ENCODE results near the gene SYNE1. TPM values are rescaled to one million over a fixed set of nuclear protein-coding genes. Genes with fewer than 3 reads are reported as not detected.

SYNE1 gene
- total RNA-seq, 4 donors from 2014 or later, result 111 to 156 (median 124) TPM

DNA sequence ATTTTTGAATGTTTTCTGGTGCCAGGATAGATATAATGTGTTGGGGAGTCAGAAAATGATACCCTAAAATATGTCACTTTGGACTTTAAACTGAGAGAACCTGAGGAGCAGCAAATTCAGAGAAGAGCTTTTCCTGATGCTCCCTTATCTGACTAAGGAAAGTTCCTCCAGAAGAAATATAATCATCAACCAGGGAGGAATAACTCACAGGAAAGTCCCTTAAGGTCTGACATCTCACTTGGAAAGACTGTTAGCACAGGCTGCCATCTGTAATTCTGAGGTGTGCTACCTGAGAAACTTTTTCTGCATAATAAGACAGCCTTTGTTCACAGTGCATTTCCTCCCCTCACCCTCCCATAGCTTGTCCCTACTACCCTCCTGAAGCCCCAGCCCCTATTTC lies 218.6 kb downstream of the SYNE1 start:
- intact Hi-C loops (cut with DNase I; ENCODE audit: low total_unique reads), result no loop called here
- TF ChIP-seq, protein P1, sequence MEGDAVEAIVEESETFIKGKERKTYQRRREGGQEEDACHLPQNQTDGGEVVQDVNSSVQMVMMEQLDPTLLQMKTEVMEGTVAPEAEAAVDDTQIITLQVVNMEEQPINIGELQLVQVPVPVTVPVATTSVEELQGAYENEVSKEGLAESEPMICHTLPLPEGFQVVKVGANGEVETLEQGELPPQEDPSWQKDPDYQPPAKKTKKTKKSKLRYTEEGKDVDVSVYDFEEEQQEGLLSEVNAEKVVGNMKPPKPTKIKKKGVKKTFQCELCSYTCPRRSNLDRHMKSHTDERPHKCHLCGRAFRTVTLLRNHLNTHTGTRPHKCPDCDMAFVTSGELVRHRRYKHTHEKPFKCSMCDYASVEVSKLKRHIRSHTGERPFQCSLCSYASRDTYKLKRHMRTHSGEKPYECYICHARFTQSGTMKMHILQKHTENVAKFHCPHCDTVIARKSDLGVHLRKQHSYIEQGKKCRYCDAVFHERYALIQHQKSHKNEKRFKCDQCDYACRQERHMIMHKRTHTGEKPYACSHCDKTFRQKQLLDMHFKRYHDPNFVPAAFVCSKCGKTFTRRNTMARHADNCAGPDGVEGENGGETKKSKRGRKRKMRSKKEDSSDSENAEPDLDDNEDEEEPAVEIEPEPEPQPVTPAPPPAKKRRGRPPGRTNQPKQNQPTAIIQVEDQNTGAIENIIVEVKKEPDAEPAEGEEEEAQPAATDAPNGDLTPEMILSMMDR (IDR thresholded peaks at IDR 0.05), result no peak
- TF ChIP-seq POLR2A (IDR thresholded peaks at IDR 0.05), result no peak
- H3K4me3 ChIP-seq (ENCODE audit: low read depth, poor library complexity, severe bottlenecking), result no peak overlapping the region
- no peak for DNase-seq (ENCODE audit: low spot score in 2 of 2)

DNA sequence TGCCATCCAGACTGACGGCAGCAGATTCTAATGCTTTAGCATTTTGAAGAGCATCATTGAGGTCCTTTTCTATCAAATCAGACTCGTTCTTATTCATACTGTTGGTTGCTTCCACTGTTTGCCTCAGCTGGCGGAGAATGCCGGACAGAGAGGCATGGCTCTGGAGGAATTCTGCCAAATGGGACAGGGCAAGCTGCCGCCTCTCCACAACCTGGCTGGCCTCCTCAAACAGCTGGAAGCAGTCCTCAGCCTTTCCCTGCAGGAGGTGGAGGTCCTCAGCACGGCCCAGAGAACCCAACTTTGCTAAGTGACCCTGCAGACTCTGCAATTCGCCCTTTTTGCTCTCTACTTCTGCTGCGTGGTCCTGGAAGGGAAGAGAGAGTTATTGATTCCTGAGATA lies 220.5 kb downstream of the SYNE1 start:
- intact Hi-C loops (cut with DNase I; ENCODE audit: low total_unique reads), result no loop called here
- no peak for DNase-seq (ENCODE audit: low spot score in 2 of 2)
- TF ChIP-seq, protein P1 (IDR thresholded peaks at IDR 0.05), result no peak
- TF ChIP-seq POLR2A (IDR thresholded peaks at IDR 0.05), result no peak
- 90 to 92% methylated on average over 8 of the region's 8 CpGs for WGBS, 2 donors
- H3K4me3 ChIP-seq (ENCODE audit: low read depth, poor library complexity, severe bottlenecking), result no peak overlapping the region

GRCh38 chr6:152404936-152405595 lies 232.1 kb downstream of the SYNE1 start:
- intact Hi-C loops (cut with DNase I; ENCODE audit: low total_unique reads), result no loop called here
- DNase-seq (ENCODE audit: low spot score in 2 of 2), result no peak
- H3K4me3 ChIP-seq (ENCODE audit: low read depth, poor library complexity, severe bottlenecking), result no peak overlapping the region
- 72 to 85% methylated on average over 6 of the region's 6 CpGs for WGBS, 2 donors
- TF ChIP-seq, protein P1 (IDR thresholded peaks at IDR 0.05), result no peak
- TF ChIP-seq POLR2A (IDR thresholded peaks at IDR 0.05), result no peak

GRCh38 chr6:152404086-152404857 lies 232.9 kb downstream of the SYNE1 start:
- DNase-seq (ENCODE audit: low spot score in 2 of 2), result no peak
- WGBS, 2 donors, result 43 to 59% methylated on average over 6 of the region's 6 CpGs

DNA sequence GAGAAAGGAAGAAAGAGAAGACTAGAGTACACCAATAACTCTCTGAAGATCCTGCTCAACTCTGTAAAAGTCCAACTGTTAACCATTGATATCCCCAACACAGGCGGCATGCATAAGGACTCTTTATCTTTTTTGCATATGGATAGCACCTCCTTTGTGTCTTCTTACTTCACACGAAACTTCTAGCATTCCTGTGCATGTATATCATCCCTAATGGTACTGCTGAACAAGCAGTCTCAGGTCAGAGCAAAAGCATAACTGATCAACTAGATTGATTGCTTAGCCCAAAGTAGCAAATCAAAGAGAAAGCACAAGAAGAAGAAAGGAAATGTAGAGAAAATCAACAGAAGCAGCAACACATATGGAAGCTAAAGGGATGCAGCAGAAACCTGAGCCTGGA lies 234.4 kb downstream of the SYNE1 start:
- 67 to 69% methylated on average over 2 of the region's 2 CpGs for WGBS, 2 donors
- intact Hi-C loops (cut with DNase I; ENCODE audit: low total_unique reads), result no loop called here
- H3K4me3 ChIP-seq (ENCODE audit: low read depth, poor library complexity, severe bottlenecking), result no peak overlapping the region
- no peak for TF ChIP-seq POLR2A (IDR thresholded peaks at IDR 0.05)
- TF ChIP-seq, protein P1 (IDR thresholded peaks at IDR 0.05), result no peak
- DNase-seq (ENCODE audit: low spot score in 2 of 2), result no peak

More at GRCh38 chr6:152404086-152404857, 232.9 kb downstream of the SYNE1 start:
- intact Hi-C loops (cut with DNase I; ENCODE audit: low total_unique reads), result no loop called here
- TF ChIP-seq, protein P1 (IDR thresholded peaks at IDR 0.05), result no peak
- no peak for TF ChIP-seq POLR2A (IDR thresholded peaks at IDR 0.05)
- H3K4me3 ChIP-seq (ENCODE audit: low read depth, poor library complexity, severe bottlenecking), result no peak overlapping the region
